Left lung (tissue), 10 donors: ENCODE results near the gene PRRG2. TPM values are rescaled to one million over a fixed set of nuclear protein-coding genes. Genes with fewer than 3 reads are reported as not detected.

Experiments used
- ATAC-seq: fragments of 200-7000 bp; cut with Tn5 transposase; one replicate; pipeline ENCODE4 v1.9.1; 2020; ENCODE audit warnings: moderate library complexity
- DNase-seq, 4 donors: peaks; one replicate each; pipeline ENCODE4 v3.0.0-alpha.2; 2013 to 2020
- H3K27ac ChIP-seq, 2 donors: fragments of 200-600 bp; sonication (generic) in 1 of 2; one replicate each; pipeline versions ENCODE4 v1.5.0 to v1.8.0; 2020 to 2021
- H3K27me3 ChIP-seq, 2 donors: fragments of 200-600 bp; sonication (generic) in 1 of 2; one replicate each; pipeline versions ENCODE4 v1.5.0 to v1.8.0; 2020 to 2021
- H3K36me3 ChIP-seq, 2 donors: fragments of 200-600 bp; sonication (generic) in 1 of 2; one replicate each; pipeline versions ENCODE4 v1.5.0 to v1.8.0; 2020 to 2021
- H3K4me1 ChIP-seq, 2 donors: fragments of 200-600 bp; one replicate each; pipeline ENCODE4 v1.8.0; 2021
- H3K4me3 ChIP-seq, 2 donors: fragments of 200-600 bp; sonication (generic) in 1 of 2; one replicate each; pipeline versions ENCODE4 v1.5.0 to v1.8.0; 2020 to 2021; ENCODE audit warnings: mild to moderate bottlenecking in 1 of 2
- H3K9me3 ChIP-seq, 2 donors: fragments of 200-600 bp; sonication (generic) in 1 of 2; one replicate each; pipeline versions ENCODE4 v1.5.0 to v1.8.0; 2020 to 2021
- CTCF ChIP-seq, 2 donors: fragments of 200-600 bp; sonication (generic) in 1 of 2; IDR thresholded peaks; one replicate each; pipeline versions ENCODE4 v1.5.0 to v1.8.0; 2021; ENCODE audit warnings: antibody characterized with exemption in 2 of 2
- intact Hi-C, 2 donors: fragments of 100-400 bp; cut with DNase I; formaldehyde crosslinking; loops; one replicate each; pipeline versions ENCODE4 v1.11.2 to v1.14.2; 2022
- polyA plus RNA-seq, 6 donors: library from polyadenylated mRNA; unstranded; fragments of 120-200 nt; gene quantifications; one replicate each; pipeline ENCODE4 v1.2.1, GENCODE V29; 2013; ENCODE audit not compliant: insufficient read length in 6 of 6
- total RNA-seq, 2 donors: library from RNA; stranded (reverse); fragmentation: NEBNext Ultra II Directional; extraction: Animal tissue kit (Norgen Biotek cat#: 25700); gene quantifications; one replicate each; pipeline ENCODE4 v1.2.1, GENCODE V29; 2021
- donor health status: DM: no; HTN: yes; CAD: no.
- donor health status: DM: no; HTN: no; CAD: no.

PRRG2 gene
- total and polyA plus RNA-seq, 8 donors: 3.8 to 13.6 (median 5.8) TPM

- Histone ChIP-seq H3K36me3 (peaks cover 0 to 62% of the 10 kb centered on the region in 2 donors), H3K27ac (no peak overlapping the region), H3K9me3 (no peaks in the 10 kb centered on the region), H3K4me3 (no peak overlapping the region), H3K27me3 (no peaks in the 10 kb centered on the region), H3K4me1 (peaks cover 0 to 33% of the 10 kb centered on the region in 2 donors)
- TF ChIP-seq CTCF (IDR thresholded peaks at IDR 0.05): no peak
- intact Hi-C loops: no loop called here
- ATAC-seq (no peak), DNase-seq (no peak)
Measured at GRCh38 chr19:49557641-49558325, 23.3 kb upstream of the PRRG2 start.

GRCh38 chr19:49558591-49558990 lies 22.5 kb upstream of the PRRG2 start:
- Histone ChIP-seq H3K27me3 (no peaks in the 10 kb centered on the region), H3K27ac (no peak overlapping the region), H3K36me3 (peaks cover 0 to 62% of the 10 kb centered on the region in 2 donors), H3K4me3 (no peak overlapping the region), H3K9me3 (no peaks in the 10 kb centered on the region), H3K4me1 (peaks cover 0 to 33% of the 10 kb centered on the region in 2 donors)
- intact Hi-C loops: no loop called here
- DNase-seq (no peak), ATAC-seq (no peak)
- TF ChIP-seq CTCF (IDR thresholded peaks at IDR 0.05): no peak

GRCh38 chr19:49559443-49559842 lies 21.7 kb upstream of the PRRG2 start:
- Histone ChIP-seq H3K27me3 (no peaks in the 10 kb centered on the region), H3K9me3 (no peaks in the 10 kb centered on the region), H3K4me3 (no peak overlapping the region), H3K27ac (no peak overlapping the region), H3K4me1 (peaks cover 0 to 29% of the 10 kb centered on the region in 2 donors), H3K36me3 (peaks cover 0 to 55% of the 10 kb centered on the region in 2 donors)
- TF ChIP-seq CTCF (IDR thresholded peaks at IDR 0.05): no peak
- DNase-seq (no peak), ATAC-seq (no peak)
- intact Hi-C loops: no loop called here

GRCh38 chr19:49559928-49560327 lies 21.2 kb upstream of the PRRG2 start:
- Histone ChIP-seq H3K27ac (no peak overlapping the region), H3K27me3 (no peaks in the 10 kb centered on the region), H3K4me3 (no peak overlapping the region), H3K4me1 (peaks cover 0 to 24% of the 10 kb centered on the region in 2 donors), H3K9me3 (no peaks in the 10 kb centered on the region), H3K36me3 (peaks cover 0 to 50% of the 10 kb centered on the region in 2 donors)
- intact Hi-C loops: no loop called here
- TF ChIP-seq CTCF (IDR thresholded peaks at IDR 0.05): no peak
- no peak for DNase-seq
- no peak for ATAC-seq

- intact Hi-C loops: no loop called here
- no peaks in the 10 kb centered on the region for H3K27me3 ChIP-seq
- peaks cover 0 to 24% of the 10 kb centered on the region in 2 donors for H3K4me1 ChIP-seq
- H3K4me3 ChIP-seq: no peak overlapping the region
- ATAC-seq: no peak
- no peaks in the 10 kb centered on the region for H3K9me3 ChIP-seq
- no peak overlapping the region for H3K27ac ChIP-seq
- no peak for DNase-seq
- peaks cover 0 to 45% of the 10 kb centered on the region in 2 donors for H3K36me3 ChIP-seq
- no peak for TF ChIP-seq CTCF (IDR thresholded peaks at IDR 0.05)
Measured at GRCh38 chr19:49560358-49560900, 20.7 kb upstream of the PRRG2 start.
